Measurements from ENCODE around the gene SLC10A3.

The SLC10A3 gene

GRCh38 chrX:154463611-154464220 lies 26.7 kb downstream of the SLC10A3 start:
- DNase-seq, result no peak

GRCh38 chrX:154462396-154462795 lies 28.0 kb downstream of the SLC10A3 start:
- DNase-seq, result no peak

- DNase-seq, result no peak
Measured at GRCh38 chrX:154460326-154460725, 30.1 kb downstream of the SLC10A3 start.

- no peak for DNase-seq
Measured at GRCh38 chrX:154459832-154460231, 30.6 kb downstream of the SLC10A3 start.

GRCh38 chrX:154458954-154459778 lies 31.3 kb downstream of the SLC10A3 start:
- DNase-seq, result peak in 3 of 4 experiments; percentile 26 to 45 (median 31)

- DNase-seq, result peak; percentile 56 to 83 (median 68)
Measured at GRCh38 chrX:154458116-154458953, 32.1 kb downstream of the SLC10A3 start, which contains the start of gene PLXNA3. TSS of gene PLXNA3 (plus strand) at chrX:154458281. CDS start at chrX:154460184, 1,903 bp downstream.

- DNase-seq, result peak; percentile 19 to 77 (median 60)
Measured at GRCh38 chrX:154457491-154458115, 32.8 kb downstream of the SLC10A3 start.

GRCh38 chrX:154452823-154453222 lies 37.6 kb downstream of the SLC10A3 start:
- DNase-seq, result no peak

GRCh38 chrX:154450312-154450711 lies 40.1 kb downstream of the SLC10A3 start:
- no peak for DNase-seq

GRCh38 chrX:154449618-154450017 lies 40.8 kb downstream of the SLC10A3 start:
- no peak for DNase-seq

GRCh38 chrX:154448484-154448883 lies 41.9 kb downstream of the SLC10A3 start:
- DNase-seq, result no peak

GRCh38 chrX:154446430-154446829 lies 44.0 kb downstream of the SLC10A3 start:
- DNase-seq, result no peak

- no peak for DNase-seq
Measured at GRCh38 chrX:154445776-154446175, 44.7 kb downstream of the SLC10A3 start.

GRCh38 chrX:154444755-154445246 lies 45.6 kb downstream of the SLC10A3 start:
- DNase-seq, result no peak

GRCh38 chrX:154443992-154444754 lies 46.3 kb downstream of the SLC10A3 start, which contains the start of gene FAM50A:
TSS of gene FAM50A (plus strand) at chrX:154444141. CDS start at chrX:154444236, 95 bp downstream.
- DNase-seq, result peak; percentile 81 to 93 (median 87)

- DNase-seq, result no peak
Measured at GRCh38 chrX:154443479-154443910, 46.9 kb downstream of the SLC10A3 start.

- DNase-seq, result no peak
Measured at GRCh38 chrX:154441984-154442707, 48.3 kb downstream of the SLC10A3 start.

GRCh38 chrX:154441564-154441963 lies 48.9 kb downstream of the SLC10A3 start:
- DNase-seq, result no peak

GRCh38 chrX:154440623-154441357 lies 49.6 kb downstream of the SLC10A3 start:
- DNase-seq, result no peak

GRCh38 chrX:154439841-154440240 lies 50.6 kb downstream of the SLC10A3 start:
- no peak for DNase-seq
